ENCODE data around the gene PAK1. TPM values are rescaled to one million over a fixed set of nuclear protein-coding genes. Genes with fewer than 3 reads are reported as not detected.

Gene PAK1
- total and polyA plus RNA-seq, 2 donors (not counting 3 experiments of a cell fraction or from before 2014, with no cell fraction given) = 5.6 to 12.9 TPM

DNA sequence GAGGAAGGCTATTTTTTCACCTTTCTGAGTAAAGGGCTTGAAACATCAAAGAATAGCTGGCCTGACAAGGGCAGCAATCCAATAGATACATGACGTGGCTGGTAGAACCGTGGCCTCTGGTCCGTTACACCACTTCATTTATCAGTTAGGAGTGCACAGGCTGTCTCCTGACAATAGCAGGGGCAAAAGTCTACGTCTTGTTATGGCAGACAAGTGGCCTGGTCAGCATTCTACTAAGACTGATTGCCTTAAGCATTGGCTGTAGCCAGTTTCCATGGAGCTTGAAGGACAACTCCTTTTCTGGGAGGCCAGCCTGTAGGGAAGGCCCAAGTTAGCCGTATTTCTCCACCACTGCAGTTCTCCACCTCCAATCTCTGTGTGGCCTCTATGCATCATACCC lies 163.2 kb downstream of the PAK1 start:
- H3K9ac ChIP-seq (replicated peaks; ENCODE audit: extremely low read depth, insufficient read depth, low read length) = no peak overlapping the region
- no peak overlapping the region for H2AFZ ChIP-seq (ENCODE audit: low read depth, low read length)
- no peak for FAIRE-seq
- peaks cover 0 to 4% of the 10 kb centered on the region in 2 experiments for H3K27me3 ChIP-seq (ENCODE audit: control insufficient read depth in 2 of 2, insufficient read depth in 2 of 2, low read length in 2 of 2)
- no peak overlapping the region for H3K4me2 ChIP-seq (ENCODE audit: insufficient read depth, low read length)
- no peak overlapping the region for H3K27ac ChIP-seq (ENCODE audit: insufficient read depth, low read depth, low read length)
- TF ChIP-seq JUN (IDR thresholded peaks at IDR 0.05; ENCODE audit: borderline replicate concordance, insufficient read depth, insufficient read length, low read depth) (no peak), FOS (IDR thresholded peaks at IDR 0.05; ENCODE audit: borderline replicate concordance, insufficient read depth, low read length) (no peak), MYC (IDR thresholded peaks at IDR 0.05; ENCODE audit: low read depth, low read length) (no peak), GATA2 (IDR thresholded peaks at IDR 0.05; ENCODE audit: insufficient read depth, insufficient read length, low read depth, low read length) (no peak), EZH2 (IDR thresholded peaks at IDR 0.05; ENCODE audit: borderline replicate concordance, low read depth, low read length, severe bottlenecking) (no peak), POLR2AphosphoS5 (IDR thresholded peaks at IDR 0.05; ENCODE audit: insufficient read depth, low read depth, low read length) (no peak), POLR2A (IDR thresholded peaks at IDR 0.05; ENCODE audit: low read depth, low read length) (no peak)
- TF ChIP-seq, protein P1, sequence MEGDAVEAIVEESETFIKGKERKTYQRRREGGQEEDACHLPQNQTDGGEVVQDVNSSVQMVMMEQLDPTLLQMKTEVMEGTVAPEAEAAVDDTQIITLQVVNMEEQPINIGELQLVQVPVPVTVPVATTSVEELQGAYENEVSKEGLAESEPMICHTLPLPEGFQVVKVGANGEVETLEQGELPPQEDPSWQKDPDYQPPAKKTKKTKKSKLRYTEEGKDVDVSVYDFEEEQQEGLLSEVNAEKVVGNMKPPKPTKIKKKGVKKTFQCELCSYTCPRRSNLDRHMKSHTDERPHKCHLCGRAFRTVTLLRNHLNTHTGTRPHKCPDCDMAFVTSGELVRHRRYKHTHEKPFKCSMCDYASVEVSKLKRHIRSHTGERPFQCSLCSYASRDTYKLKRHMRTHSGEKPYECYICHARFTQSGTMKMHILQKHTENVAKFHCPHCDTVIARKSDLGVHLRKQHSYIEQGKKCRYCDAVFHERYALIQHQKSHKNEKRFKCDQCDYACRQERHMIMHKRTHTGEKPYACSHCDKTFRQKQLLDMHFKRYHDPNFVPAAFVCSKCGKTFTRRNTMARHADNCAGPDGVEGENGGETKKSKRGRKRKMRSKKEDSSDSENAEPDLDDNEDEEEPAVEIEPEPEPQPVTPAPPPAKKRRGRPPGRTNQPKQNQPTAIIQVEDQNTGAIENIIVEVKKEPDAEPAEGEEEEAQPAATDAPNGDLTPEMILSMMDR (IDR thresholded peaks at IDR 0.05; ENCODE audit: extremely low read depth in 1 of 2, insufficient read depth in 1 of 2, low read depth in 1 of 2, low read length in 2 of 2) = no peak
- TF ChIP-seq, protein P2, sequence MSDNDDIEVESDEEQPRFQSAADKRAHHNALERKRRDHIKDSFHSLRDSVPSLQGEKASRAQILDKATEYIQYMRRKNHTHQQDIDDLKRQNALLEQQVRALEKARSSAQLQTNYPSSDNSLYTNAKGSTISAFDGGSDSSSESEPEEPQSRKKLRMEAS (IDR thresholded peaks at IDR 0.05; ENCODE audit: insufficient read depth, insufficient read length) = no peak
- no peaks in the 10 kb centered on the region for H3K4me1 ChIP-seq (ENCODE audit: control insufficient read depth, extremely low read depth, insufficient read depth, low read length)
- dilution Hi-C loops (cut with MboI; ENCODE audit: extremely low pct_ligation_motif_present, low sequenced_read_pairs) = no loop called here
- no peak overlapping the region for H3K4me3 ChIP-seq (replicated peaks in 1 of 3; ENCODE audit: insufficient read depth in 1 of 3, low read depth in 1 of 3, low read length in 3 of 3)
- H4K20me1 ChIP-seq (replicated peaks; ENCODE audit: control insufficient read depth, extremely low read depth, insufficient read depth, low read length) = no peaks in the 10 kb centered on the region
- intact Hi-C loops (cut with micrococcal nuclease) = no loop called here
- CTCF ChIA-PET = no interaction called here
- no peaks in the 10 kb centered on the region for H3K9me3 ChIP-seq (replicated peaks; ENCODE audit: control insufficient read depth, insufficient read depth, low read length)
- POLR2A ChIA-PET = no interaction called here
- no peaks in the 10 kb centered on the region for H3K9me1 ChIP-seq (replicated peaks; ENCODE audit: control insufficient read depth, extremely low read depth, insufficient read depth, low read length)
- no peak for DNase-seq (ENCODE audit: low read depth, low spot score)
- H3K36me3 ChIP-seq (ENCODE audit: control insufficient read depth in 2 of 2, extremely low read depth in 1 of 2, insufficient read depth in 2 of 2, low read length in 2 of 2) = no peaks in the 10 kb centered on the region
- BruUV-seq (replicated peaks) = no TSS peak
- H3K79me2 ChIP-seq (ENCODE audit: control insufficient read depth, insufficient read depth, low read length) = no peaks in the 10 kb centered on the region

Data from endothelial cell of umbilical vein (primary cell).